GM23338 (cell line): Measurements from ENCODE around the gene RAD50.

ENCODE experiments used
- CREB1 ChIP-seq: fragments of 250-450 bp; sonication (Bioruptor Pico); IDR thresholded peaks from 2 replicates; pipeline ENCODE4 v1.5.0; 2020; ENCODE audit warnings: low read depth, mild to moderate bottlenecking, moderate library complexity
- ETS1 ChIP-seq: IDR thresholded peaks from 2 replicates; pipeline ENCODE4 v1.6.1; 2016; ENCODE audit warnings: antibody characterized with exemption
- EZH2 ChIP-seq: fragments of 200-600 bp; sonication (generic); IDR thresholded peaks from one replicate; pipeline ENCODE4 v1.8.0; 2017; ENCODE audit warnings: antibody characterized with exemption, mild to moderate bottlenecking, low read depth; ENCODE audit not compliant: unreplicated experiment
- EZH2phosphoT487 ChIP-seq: fragments of 200-600 bp; sonication (generic); IDR thresholded peaks from one replicate; pipeline ENCODE4 v1.8.1; 2018; ENCODE audit warnings: antibody characterized with exemption; ENCODE audit not compliant: unreplicated experiment
- POLR2AphosphoS5 ChIP-seq: IDR thresholded peaks from 2 replicates; pipeline ENCODE4 v1.6.1; 2016; ENCODE audit warnings: antibody characterized with exemption, low read depth
- TF ChIP-seq, protein P1 (sequence below): fragments of 250-450 bp; sonication (Bioruptor Pico); IDR thresholded peaks from 2 replicates; pipeline ENCODE4 v1.5.0; 2020; ENCODE audit warnings: mild to moderate bottlenecking, moderate library complexity
- TF ChIP-seq, protein P2 (sequence below), 2 experiments: fragments of 200-600 bp in 1 of 2; sonication (generic) in 1 of 2; conservative IDR thresholded peaks; 2 replicates each; pipeline versions ENCODE4 v1.5.1 to v1.6.1; 2016 to 2017; ENCODE audit warnings: antibody characterized with exemption in 2 of 2, low read depth in 2 of 2, mild to moderate bottlenecking in 2 of 2, moderate library complexity in 1 of 2

- TF ChIP-seq, protein P1, sequence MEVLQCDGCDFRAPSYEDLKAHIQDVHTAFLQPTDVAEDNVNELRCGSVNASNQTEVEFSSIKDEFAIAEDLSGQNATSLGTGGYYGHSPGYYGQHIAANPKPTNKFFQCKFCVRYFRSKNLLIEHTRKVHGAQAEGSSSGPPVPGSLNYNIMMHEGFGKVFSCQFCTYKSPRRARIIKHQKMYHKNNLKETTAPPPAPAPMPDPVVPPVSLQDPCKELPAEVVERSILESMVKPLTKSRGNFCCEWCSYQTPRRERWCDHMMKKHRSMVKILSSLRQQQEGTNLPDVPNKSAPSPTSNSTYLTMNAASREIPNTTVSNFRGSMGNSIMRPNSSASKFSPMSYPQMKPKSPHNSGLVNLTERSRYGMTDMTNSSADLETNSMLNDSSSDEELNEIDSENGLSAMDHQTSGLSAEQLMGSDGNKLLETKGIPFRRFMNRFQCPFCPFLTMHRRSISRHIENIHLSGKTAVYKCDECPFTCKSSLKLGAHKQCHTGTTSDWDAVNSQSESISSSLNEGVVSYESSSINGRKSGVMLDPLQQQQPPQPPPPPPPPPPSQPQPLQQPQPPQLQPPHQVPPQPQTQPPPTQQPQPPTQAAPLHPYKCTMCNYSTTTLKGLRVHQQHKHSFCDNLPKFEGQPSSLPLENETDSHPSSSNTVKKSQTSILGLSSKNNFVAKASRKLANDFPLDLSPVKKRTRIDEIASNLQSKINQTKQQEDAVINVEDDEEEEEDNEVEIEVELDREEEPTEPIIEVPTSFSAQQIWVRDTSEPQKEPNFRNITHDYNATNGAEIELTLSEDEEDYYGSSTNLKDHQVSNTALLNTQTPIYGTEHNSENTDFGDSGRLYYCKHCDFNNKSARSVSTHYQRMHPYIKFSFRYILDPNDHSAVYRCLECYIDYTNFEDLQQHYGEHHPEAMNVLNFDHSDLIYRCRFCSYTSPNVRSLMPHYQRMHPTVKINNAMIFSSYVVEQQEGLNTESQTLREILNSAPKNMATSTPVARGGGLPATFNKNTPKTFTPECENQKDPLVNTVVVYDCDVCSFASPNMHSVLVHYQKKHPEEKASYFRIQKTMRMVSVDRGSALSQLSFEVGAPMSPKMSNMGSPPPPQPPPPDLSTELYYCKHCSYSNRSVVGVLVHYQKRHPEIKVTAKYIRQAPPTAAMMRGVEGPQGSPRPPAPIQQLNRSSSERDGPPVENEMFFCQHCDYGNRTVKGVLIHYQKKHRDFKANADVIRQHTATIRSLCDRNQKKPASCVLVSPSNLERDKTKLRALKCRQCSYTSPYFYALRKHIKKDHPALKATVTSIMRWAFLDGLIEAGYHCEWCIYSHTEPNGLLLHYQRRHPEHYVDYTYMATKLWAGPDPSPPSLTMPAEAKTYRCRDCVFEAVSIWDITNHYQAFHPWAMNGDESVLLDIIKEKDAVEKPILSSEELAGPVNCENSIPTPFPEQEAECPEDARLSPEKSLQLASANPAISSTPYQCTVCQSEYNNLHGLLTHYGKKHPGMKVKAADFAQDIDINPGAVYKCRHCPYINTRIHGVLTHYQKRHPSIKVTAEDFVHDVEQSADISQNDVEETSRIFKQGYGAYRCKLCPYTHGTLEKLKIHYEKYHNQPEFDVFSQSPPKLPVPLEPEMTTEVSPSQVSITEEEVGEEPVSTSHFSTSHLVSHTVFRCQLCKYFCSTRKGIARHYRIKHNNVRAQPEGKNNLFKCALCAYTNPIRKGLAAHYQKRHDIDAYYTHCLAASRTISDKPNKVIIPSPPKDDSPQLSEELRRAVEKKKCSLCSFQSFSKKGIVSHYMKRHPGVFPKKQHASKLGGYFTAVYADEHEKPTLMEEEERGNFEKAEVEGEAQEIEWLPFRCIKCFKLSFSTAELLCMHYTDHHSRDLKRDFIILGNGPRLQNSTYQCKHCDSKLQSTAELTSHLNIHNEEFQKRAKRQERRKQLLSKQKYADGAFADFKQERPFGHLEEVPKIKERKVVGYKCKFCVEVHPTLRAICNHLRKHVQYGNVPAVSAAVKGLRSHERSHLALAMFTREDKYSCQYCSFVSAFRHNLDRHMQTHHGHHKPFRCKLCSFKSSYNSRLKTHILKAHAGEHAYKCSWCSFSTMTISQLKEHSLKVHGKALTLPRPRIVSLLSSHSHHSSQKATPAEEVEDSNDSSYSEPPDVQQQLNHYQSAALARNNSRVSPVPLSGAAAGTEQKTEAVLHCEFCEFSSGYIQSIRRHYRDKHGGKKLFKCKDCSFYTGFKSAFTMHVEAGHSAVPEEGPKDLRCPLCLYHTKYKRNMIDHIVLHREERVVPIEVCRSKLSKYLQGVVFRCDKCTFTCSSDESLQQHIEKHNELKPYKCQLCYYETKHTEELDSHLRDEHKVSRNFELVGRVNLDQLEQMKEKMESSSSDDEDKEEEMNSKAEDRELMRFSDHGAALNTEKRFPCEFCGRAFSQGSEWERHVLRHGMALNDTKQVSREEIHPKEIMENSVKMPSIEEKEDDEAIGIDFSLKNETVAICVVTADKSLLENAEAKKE, result no peak
- TF ChIP-seq, protein P2, sequence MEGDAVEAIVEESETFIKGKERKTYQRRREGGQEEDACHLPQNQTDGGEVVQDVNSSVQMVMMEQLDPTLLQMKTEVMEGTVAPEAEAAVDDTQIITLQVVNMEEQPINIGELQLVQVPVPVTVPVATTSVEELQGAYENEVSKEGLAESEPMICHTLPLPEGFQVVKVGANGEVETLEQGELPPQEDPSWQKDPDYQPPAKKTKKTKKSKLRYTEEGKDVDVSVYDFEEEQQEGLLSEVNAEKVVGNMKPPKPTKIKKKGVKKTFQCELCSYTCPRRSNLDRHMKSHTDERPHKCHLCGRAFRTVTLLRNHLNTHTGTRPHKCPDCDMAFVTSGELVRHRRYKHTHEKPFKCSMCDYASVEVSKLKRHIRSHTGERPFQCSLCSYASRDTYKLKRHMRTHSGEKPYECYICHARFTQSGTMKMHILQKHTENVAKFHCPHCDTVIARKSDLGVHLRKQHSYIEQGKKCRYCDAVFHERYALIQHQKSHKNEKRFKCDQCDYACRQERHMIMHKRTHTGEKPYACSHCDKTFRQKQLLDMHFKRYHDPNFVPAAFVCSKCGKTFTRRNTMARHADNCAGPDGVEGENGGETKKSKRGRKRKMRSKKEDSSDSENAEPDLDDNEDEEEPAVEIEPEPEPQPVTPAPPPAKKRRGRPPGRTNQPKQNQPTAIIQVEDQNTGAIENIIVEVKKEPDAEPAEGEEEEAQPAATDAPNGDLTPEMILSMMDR (conservative IDR thresholded peaks at IDR 0.05; ENCODE audit: low read depth in 2 of 2), result no peak
- TF ChIP-seq EZH2, result no peak
- no peak for TF ChIP-seq POLR2AphosphoS5
- no peak for TF ChIP-seq ETS1
- TF ChIP-seq CREB1 (CRISPR knock-in tag), result no peak
- TF ChIP-seq EZH2phosphoT487, result no peak
Observed at GRCh38 chr5:132659598-132660493, 103.1 kb downstream of the RAD50 start.
